Limb (tissue), 2 donors: ENCODE data around the gene THRB.

Experiments
- DNase-seq, 2 donors: peaks; one replicate each; pipeline ENCODE4 v3.0.0-alpha.2; 2016; ENCODE audit errors: extremely low spot score in 2 of 2

The THRB gene

GRCh38 chr3:24232784-24233183, 261.9 kb downstream of the THRB start:
- DNase-seq: no peak

- no peak for DNase-seq
Measured at GRCh38 chr3:24229468-24230221, 265.0 kb downstream of the THRB start.

GRCh38 chr3:24227635-24228034, 267.0 kb downstream of the THRB start:
- DNase-seq: no peak

- no peak for DNase-seq
Measured at GRCh38 chr3:24226397-24226796, 268.3 kb downstream of the THRB start.

- DNase-seq: no peak
Measured at GRCh38 chr3:24225385-24225950, 269.2 kb downstream of the THRB start.

GRCh38 chr3:24224666-24225384, 269.8 kb downstream of the THRB start:
- DNase-seq: no peak

GRCh38 chr3:24222165-24222805, 272.4 kb downstream of the THRB start:
- no peak for DNase-seq

- DNase-seq: peak in 1 of 2 donors; percentile 51
Measured at GRCh38 chr3:24220859-24221657, 273.6 kb downstream of the THRB start.

- DNase-seq: no peak
Measured at GRCh38 chr3:24215502-24215901, 279.1 kb downstream of the THRB start.

GRCh38 chr3:24211381-24211780, 283.3 kb downstream of the THRB start:
- no peak for DNase-seq

- no peak for DNase-seq
Measured at GRCh38 chr3:24202071-24202470, 292.6 kb downstream of the THRB start.

GRCh38 chr3:24201301-24201700, 293.3 kb downstream of the THRB start:
- DNase-seq: no peak

GRCh38 chr3:24199775-24200247, 294.8 kb downstream of the THRB start:
- DNase-seq: no peak

GRCh38 chr3:24199300-24199699, 295.4 kb downstream of the THRB start:
- DNase-seq: no peak

- no peak for DNase-seq
Measured at GRCh38 chr3:24198728-24199127, 295.9 kb downstream of the THRB start.

GRCh38 chr3:24197809-24198208, 296.8 kb downstream of the THRB start:
- no peak for DNase-seq

- DNase-seq: no peak
Measured at GRCh38 chr3:24196526-24196925, 298.1 kb downstream of the THRB start.

GRCh38 chr3:24195504-24196230, 299.0 kb downstream of the THRB start:
- DNase-seq: no peak

GRCh38 chr3:24192469-24193056, 302.1 kb downstream of the THRB start:
- no peak for DNase-seq

GRCh38 chr3:24191801-24192403, 302.7 kb downstream of the THRB start:
- DNase-seq: no peak
